Activated T-helper 1 cell treated with anti-CD3 and anti-CD28 coated beads, Interleukin-12 subunit alpha, Interleukin-12 subunit beta, Interleukin-2, Interleukin-4 antibody, amounts not matched to agents 30 ng/mL and 10 ng/mL and 1 ng/mL, durations not matched to agents 14 hours and 24 hours and 36 hours (primary cell): ENCODE results near the gene MIA3. TPM values are rescaled to one million over a fixed set of nuclear protein-coding genes. Genes with fewer than 3 reads are reported as not detected.

ENCODE experiments used
- DNase-seq: peaks from one replicate; pipeline ENCODE4 v3.0.0; 2021; ENCODE audit warnings: low spot score
- H3K27ac Mint-ChIP-seq: one replicate; pipeline ENCODE4 v1.8.0; 2021; ENCODE audit warnings: mild to moderate bottlenecking, mixed read lengths
- H3K27me3 Mint-ChIP-seq: one replicate; pipeline ENCODE4 v1.8.0; 2022; ENCODE audit warnings: mild to moderate bottlenecking, moderate library complexity, mixed read lengths; ENCODE audit not compliant: insufficient read depth
- H3K36me3 Mint-ChIP-seq: one replicate; pipeline ENCODE4 v1.8.0; 2021; ENCODE audit warnings: low read depth, mixed read lengths
- H3K4me1 Mint-ChIP-seq: one replicate; pipeline ENCODE4 v1.8.0; 2021; ENCODE audit warnings: low read depth, mixed read lengths
- H3K4me3 Mint-ChIP-seq: one replicate; pipeline ENCODE4 v1.8.0; 2021; ENCODE audit warnings: mild to moderate bottlenecking, moderate library complexity, mixed read lengths
- H3K9me3 Mint-ChIP-seq: one replicate; pipeline ENCODE4 v1.8.0; 2021; ENCODE audit warnings: mixed read lengths
- intact Hi-C: fragments of 100-400 bp; cut with micrococcal nuclease; formaldehyde crosslinking; loops from one replicate; pipeline ENCODE4 v1.15.1; 2024
- total RNA-seq: library from RNA; stranded (reverse); gene quantifications from 2 replicates; pipeline ENCODE4 v1.2.3, GENCODE V29; 2022

The MIA3 gene
- 42.7 and 42.8 TPM in 2 replicates for total RNA-seq

DNA sequence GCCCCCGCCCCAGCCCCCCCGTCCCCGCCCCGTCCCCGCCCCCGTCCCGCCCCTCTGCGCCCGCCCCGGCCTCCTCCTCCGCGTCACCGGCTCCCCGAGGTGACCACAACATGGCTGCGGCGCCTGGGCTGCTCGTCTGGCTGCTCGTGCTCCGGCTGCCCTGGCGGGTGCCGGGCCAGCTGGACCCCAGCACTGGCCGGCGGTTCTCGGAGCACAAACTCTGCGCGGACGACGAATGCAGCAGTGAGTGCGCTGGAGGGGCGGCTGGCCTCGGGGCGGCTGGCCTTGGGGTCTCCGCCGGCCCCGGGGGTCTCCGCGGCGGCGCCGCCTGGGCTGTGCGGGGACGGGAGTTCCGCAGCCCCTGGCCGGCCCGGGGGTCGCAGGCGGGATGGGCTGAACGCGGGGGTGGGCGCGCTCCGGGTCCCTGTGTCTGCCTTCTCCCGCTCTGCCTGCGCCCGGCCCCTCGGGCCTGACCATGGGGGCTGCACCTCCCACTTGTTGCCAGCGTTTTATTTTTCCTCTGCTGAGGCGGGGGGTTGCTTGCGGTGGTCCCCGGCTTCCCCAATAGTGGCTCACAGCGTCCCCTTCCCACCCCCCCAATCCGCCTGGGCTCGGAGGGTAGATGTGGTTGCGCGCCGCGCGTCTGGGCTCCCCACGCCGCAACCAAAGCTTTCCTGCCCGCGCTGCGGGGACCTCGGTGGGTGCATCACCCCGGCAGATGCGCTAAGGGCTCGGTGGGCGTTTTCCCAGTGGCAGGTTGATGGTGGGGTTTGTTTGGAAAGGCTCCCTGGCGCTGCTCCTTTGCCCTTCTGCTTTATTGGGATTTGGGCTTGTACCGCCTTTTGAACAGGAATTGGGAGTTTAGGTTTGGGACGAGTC lies at the start of gene MIA3:
Gene MIA3 (plus strand): TSS at position 97 of the 879 bp plus-strand sequence. CDS start 14 bp downstream, at position 111.
- peaks cover 20% of the 10 kb centered on the region for H3K27me3 Mint-ChIP-seq
- DNase-seq: peak; percentile 71
- peak within 1 kb of the TSS; percentile 85 for H3K4me3 Mint-ChIP-seq
- H3K4me1 Mint-ChIP-seq: peaks cover 34% of the 10 kb centered on the region
- intact Hi-C loops: loop anchor here (5.0 kb wide), 1 partner anchor 524 kb away; the partner anchor contains the start of gene TLR5
- peaks cover 7% of the 10 kb centered on the region for H3K36me3 Mint-ChIP-seq
- no peaks in the 10 kb centered on the region for H3K9me3 Mint-ChIP-seq
- H3K27ac Mint-ChIP-seq: peak within 1 kb of the TSS; percentile 92

DNA sequence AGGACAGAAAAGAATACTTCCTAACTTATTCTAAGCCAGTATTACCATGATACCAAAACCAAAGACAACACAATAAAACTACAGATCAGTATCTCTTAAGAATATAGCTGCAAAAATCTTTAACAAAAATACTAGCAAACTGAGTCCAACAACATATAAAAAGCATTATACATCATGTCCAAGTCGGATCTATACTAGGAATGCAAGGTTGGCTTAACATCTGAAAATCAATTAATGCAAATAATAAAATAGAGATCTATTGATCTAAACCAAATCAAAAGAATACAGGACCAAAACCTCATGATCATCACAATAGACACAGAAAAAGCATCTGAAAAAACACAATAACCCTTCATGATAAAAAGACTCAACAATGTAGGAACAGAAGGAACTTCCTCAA lies 47.1 kb upstream of the MIA3 start:
- H3K36me3 Mint-ChIP-seq: peaks cover 48% of the 10 kb centered on the region
- no peak for DNase-seq

DNA sequence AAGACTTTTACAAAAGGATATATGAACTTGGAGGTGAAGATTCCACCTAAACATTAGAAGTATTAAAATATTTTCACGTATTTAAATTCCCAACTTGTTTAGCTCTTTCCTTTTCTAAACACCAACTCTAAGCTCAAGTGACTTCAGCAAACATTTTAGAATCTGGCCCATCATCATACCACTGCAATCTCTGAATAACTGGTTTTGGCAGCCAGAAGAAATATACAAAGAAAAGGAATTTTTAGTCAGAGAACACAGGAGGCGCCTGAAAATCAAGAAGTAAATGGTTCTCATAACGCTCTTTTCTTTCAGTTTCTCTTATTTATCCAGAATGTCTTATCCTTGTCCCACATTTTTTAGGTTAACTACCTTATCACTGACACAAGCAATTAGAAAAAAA lies 38.6 kb upstream of the MIA3 start:
- Mint-ChIP-seq H3K27me3 (no peaks in the 10 kb centered on the region), H3K4me1 (no peaks in the 10 kb centered on the region), H3K9me3 (no peaks in the 10 kb centered on the region), H3K36me3 (peaks cover 44% of the 10 kb centered on the region), H3K4me3 (no peak overlapping the region), H3K27ac (no peak overlapping the region)
- intact Hi-C loops: no loop called here
- no peak for DNase-seq

More for the DNA sequence above, 47.1 kb upstream of the MIA3 start:
- H3K4me3 Mint-ChIP-seq: no peak overlapping the region
- H3K27ac Mint-ChIP-seq: no peak overlapping the region
- H3K9me3 Mint-ChIP-seq: peaks cover 8% of the 10 kb centered on the region
- no peaks in the 10 kb centered on the region for H3K27me3 Mint-ChIP-seq
- intact Hi-C loops: no loop called here
- no peaks in the 10 kb centered on the region for H3K4me1 Mint-ChIP-seq

DNA sequence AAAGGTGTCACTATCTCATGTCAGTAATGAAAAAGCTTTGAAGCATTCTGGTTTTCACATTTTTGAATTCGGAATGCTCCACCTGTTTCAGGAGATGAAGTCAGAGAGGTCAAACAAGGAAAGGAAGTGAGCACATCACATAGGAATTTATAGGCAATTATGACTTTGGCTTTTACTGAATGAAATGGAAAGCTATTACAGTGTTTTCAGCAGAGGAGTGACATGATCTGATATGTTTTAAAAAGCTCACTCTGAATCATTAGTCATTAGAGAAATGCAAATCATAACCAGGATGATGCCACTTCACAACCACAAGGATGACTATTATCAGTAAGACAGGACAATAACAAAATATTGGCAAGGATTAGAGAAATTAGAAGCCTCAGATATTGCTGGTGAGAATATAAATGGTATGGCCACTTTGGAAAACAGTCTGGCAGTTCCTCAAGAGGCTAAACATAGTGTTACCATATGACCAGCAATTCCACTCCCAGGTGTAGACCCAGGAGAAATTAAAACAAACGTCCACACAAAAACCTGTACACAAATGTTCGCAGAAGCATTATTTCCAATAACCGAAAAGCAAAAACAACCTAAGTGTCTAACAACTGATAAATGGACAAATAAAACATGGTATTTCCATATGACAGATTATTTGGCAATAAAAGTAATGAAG lies 35.7 kb upstream of the MIA3 start:
- Mint-ChIP-seq H3K36me3 (peaks cover 34% of the 10 kb centered on the region), H3K9me3 (no peaks in the 10 kb centered on the region), H3K4me1 (peaks cover 15% of the 10 kb centered on the region), H3K27me3 (no peaks in the 10 kb centered on the region), H3K27ac (no peak overlapping the region), H3K4me3 (no peak overlapping the region)
- intact Hi-C loops: no loop called here
- DNase-seq: no peak

DNA sequence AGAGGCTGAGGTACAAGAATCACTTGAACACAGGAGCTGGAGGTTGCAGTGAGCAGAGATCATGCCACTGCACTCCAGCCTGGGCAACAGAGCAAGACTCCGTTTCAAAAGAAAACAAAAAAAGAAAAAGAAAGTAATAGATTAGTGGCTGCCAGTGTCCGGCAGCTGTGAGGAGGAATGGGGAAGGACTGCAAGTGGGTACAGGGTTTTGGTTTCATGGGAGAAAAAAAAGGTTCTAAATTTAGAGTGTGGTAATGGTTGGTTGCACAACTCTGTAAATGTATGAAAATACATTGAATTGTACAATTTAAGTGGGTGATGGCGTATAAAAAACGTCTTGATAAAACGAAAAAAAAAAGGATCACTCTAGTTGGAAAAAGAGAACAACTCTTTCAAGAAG lies 34.8 kb upstream of the MIA3 start:
- H3K4me3 Mint-ChIP-seq: no peak overlapping the region
- H3K36me3 Mint-ChIP-seq: peaks cover 31% of the 10 kb centered on the region
- H3K4me1 Mint-ChIP-seq: peaks cover 19% of the 10 kb centered on the region
- H3K9me3 Mint-ChIP-seq: no peaks in the 10 kb centered on the region
- intact Hi-C loops: no loop called here
- no peaks in the 10 kb centered on the region for H3K27me3 Mint-ChIP-seq
- DNase-seq: no peak
- H3K27ac Mint-ChIP-seq: no peak overlapping the region

- H3K4me3 Mint-ChIP-seq: no peak overlapping the region
- no peaks in the 10 kb centered on the region for H3K9me3 Mint-ChIP-seq
- intact Hi-C loops: loop anchor here (5.0 kb wide), 1 partner anchor 1150 kb away; no protein-coding TSS in a partner anchor
- H3K36me3 Mint-ChIP-seq: peaks cover 32% of the 10 kb centered on the region
- H3K27me3 Mint-ChIP-seq: peaks cover 3% of the 10 kb centered on the region
- H3K27ac Mint-ChIP-seq: no peak overlapping the region
- DNase-seq: no peak
- peaks cover 37% of the 10 kb centered on the region for H3K4me1 Mint-ChIP-seq
Observed at GRCh38 chr1:222586842-222587241, 31.1 kb upstream of the MIA3 start.

DNA sequence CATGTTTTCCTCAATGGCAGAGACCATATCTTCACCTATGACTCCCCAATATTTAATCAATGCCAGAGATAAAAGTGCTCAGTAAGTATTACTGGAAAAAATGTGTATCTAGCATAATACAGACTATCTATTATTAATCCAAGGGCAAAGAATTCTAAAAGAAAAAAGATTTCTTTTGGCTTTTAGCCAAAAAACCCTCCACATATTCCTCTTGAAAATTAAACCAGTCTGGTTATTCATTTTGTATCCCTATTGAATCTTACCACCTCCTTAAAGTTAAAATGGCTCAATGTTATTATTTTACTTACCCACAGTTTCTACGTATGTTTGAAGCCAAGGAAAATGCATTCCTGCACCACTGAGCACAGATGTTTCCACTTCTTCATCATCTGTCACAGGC lies 29.8 kb upstream of the MIA3 start:
- Mint-ChIP-seq H3K27ac (no peak overlapping the region), H3K36me3 (peaks cover 26% of the 10 kb centered on the region), H3K9me3 (no peaks in the 10 kb centered on the region), H3K4me3 (peak overlapping the region; percentile 45), H3K4me1 (peaks cover 37% of the 10 kb centered on the region), H3K27me3 (peaks cover 6% of the 10 kb centered on the region)
- intact Hi-C loops: loop anchor here (2.0 to 5.0 kb wide), 3 partner anchors 123 to 1151 kb away; partner anchors contain the start of genes AIDA and BROX
- no peak for DNase-seq

DNA sequence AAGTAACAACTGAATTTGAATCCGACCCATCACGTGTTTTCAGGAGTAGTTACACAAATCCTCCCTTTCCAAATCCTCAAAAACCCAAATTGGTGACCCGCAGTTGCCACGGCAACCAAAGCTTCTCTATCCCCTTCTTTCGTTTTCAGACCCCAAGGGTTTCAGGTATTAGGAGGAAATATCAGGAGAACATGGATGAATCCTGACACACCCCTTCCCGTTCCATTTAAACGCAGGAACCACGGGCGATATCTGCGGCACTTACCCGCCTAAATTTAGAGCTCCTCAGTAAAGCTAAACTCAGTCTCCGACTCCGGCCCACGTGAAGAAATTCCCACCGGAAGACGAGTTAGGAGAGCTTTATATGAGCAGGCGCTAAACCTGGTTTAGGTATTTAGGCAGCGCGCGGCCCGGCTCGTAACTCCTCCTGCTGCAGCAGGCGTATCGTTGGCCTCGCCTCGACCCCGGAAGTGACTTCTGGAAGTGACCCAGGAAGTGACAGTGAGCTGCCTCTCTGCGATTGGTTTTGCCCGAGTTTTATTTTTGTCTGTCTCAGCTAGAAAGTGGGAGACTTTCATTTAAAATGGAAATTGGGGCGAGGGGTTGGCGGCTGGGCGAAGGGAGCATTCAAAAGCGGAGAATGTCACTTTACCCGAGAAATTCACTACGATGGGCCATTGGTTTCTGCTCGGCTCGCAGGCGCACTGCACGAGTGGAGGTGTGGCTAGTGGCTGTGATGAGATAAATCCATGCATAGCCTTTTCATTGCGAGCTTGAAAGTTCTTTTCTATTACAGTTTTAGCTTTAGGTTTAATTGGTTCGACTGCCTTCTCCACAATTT lies 28.2 kb upstream of the MIA3 start, which contains the start of gene TAF1A:
Gene TAF1A (minus strand): TSS at position 472 of the 841 bp plus-strand sequence.
- H3K9me3 Mint-ChIP-seq: no peaks in the 10 kb centered on the region
- DNase-seq: peak; percentile 77
- H3K36me3 Mint-ChIP-seq: peaks cover 23% of the 10 kb centered on the region
- H3K27ac Mint-ChIP-seq: peak within 1 kb of the TSS; percentile 88
- peak within 1 kb of the TSS; percentile 92 for H3K4me3 Mint-ChIP-seq
- H3K4me1 Mint-ChIP-seq: peaks cover 37% of the 10 kb centered on the region
- H3K27me3 Mint-ChIP-seq: peaks cover 6% of the 10 kb centered on the region
- intact Hi-C loops: loop anchor here (1.0 to 5.0 kb wide), 7 partner anchors 28 to 1152 kb away; partner anchors contain the start of genes AIDA and BROX

DNA sequence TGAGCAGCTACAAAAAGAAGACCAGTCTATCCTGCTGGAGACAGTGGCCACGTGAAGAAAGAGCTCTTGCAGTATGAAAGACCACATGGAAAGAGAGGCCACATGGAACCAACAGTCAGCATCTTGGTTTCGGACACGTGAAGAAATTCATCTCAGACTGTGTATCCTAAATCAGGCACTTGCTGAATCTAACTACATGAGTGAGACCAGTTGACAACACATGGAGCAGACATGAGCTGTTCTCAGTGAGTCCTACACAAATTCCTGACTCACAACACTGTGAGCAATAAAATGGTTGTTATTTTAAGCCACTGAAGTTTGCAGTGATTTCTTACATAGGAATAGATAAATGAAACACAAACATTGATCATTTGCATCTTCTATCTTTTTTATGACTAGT lies 25.7 kb upstream of the MIA3 start:
- no peaks in the 10 kb centered on the region for H3K9me3 Mint-ChIP-seq
- H3K27ac Mint-ChIP-seq: no peak overlapping the region
- peaks cover 23% of the 10 kb centered on the region for H3K4me1 Mint-ChIP-seq
- peaks cover 6% of the 10 kb centered on the region for H3K27me3 Mint-ChIP-seq
- DNase-seq: no peak
- H3K36me3 Mint-ChIP-seq: peaks cover 12% of the 10 kb centered on the region
- no peak overlapping the region for H3K4me3 Mint-ChIP-seq
- intact Hi-C loops: loop anchor here (5.0 kb wide), 1 partner anchor 880 kb away; no protein-coding TSS in a partner anchor

DNA sequence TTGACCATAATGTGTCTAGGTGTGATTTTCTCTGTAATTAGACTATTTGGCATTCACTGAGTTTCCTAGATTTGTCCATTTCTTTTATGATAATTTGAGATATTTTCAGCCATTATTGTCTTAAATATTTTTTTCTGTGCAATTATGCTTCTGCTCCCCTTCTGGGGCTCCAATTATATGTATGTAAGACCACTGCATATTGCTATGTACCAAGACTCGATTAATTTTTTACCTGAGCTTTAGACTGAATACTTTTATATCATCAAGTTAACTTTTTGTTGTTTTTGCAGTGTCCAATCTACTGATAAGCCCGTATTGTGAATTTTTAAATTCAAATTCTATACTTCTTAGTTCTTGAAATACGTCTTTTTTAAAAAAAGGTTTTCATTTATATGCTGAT lies 23.1 kb upstream of the MIA3 start:
- Mint-ChIP-seq H3K36me3 (peaks cover 6% of the 10 kb centered on the region), H3K9me3 (no peaks in the 10 kb centered on the region), H3K27me3 (peaks cover 8% of the 10 kb centered on the region), H3K4me3 (no peak overlapping the region), H3K4me1 (peaks cover 7% of the 10 kb centered on the region), H3K27ac (no peak overlapping the region)
- no peak for DNase-seq
- intact Hi-C loops: loop anchor here (5.0 kb wide), 1 partner anchor 882 kb away; no protein-coding TSS in a partner anchor

DNA sequence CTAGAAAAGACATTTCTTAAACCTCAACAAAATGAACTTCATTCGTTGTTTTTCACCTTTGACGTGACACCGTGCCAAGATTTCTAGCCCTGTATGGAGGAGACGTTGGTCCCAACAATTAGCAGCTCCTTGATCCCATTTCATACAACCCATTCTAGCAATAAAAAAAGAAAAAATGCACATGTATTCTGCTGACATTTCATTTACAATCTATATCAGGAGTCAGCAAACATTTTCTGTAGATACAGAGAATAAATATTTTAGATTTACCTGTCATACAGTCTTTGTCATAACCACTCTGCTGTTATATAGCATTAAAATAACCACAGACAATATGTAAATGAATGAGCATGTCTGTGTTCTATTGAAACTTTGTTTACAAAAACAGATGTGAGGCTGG lies 21.2 kb upstream of the MIA3 start:
- no peak for DNase-seq
- H3K4me1 Mint-ChIP-seq: no peaks in the 10 kb centered on the region
- no peak overlapping the region for H3K27ac Mint-ChIP-seq
- peaks cover 1% of the 10 kb centered on the region for H3K36me3 Mint-ChIP-seq
- H3K27me3 Mint-ChIP-seq: peaks cover 10% of the 10 kb centered on the region
- no peaks in the 10 kb centered on the region for H3K9me3 Mint-ChIP-seq
- no peak overlapping the region for H3K4me3 Mint-ChIP-seq
- intact Hi-C loops: no loop called here

DNA sequence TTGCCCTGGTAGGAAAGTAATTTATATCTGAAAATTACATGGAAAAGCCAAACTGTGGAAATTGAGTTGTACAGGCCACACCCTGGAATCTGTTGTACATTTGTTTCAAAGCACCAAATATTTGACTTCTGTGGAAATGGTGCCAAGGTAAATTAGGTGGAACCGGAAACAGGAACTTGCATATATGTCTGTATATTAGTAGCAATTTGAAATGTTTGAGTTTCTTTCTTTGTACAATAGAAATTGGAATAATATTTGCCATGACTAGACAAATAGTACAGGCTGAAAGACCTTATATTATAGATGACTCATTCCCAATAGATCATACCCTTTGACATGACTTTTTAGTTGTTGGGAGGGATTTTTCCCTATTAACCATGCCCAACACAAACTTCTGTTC lies 17.6 kb upstream of the MIA3 start:
- Mint-ChIP-seq H3K27me3 (peaks cover 11% of the 10 kb centered on the region), H3K36me3 (no peaks in the 10 kb centered on the region), H3K4me1 (no peaks in the 10 kb centered on the region), H3K27ac (no peak overlapping the region), H3K4me3 (no peak overlapping the region), H3K9me3 (no peaks in the 10 kb centered on the region)
- DNase-seq: no peak
- intact Hi-C loops: no loop called here
